OCI-LY7 (cell line): ENCODE data around the gene MYADM.

Source experiments
- CTCF ChIP-seq: fragments of 200-600 bp; sonication (generic); conservative IDR thresholded peaks from 2 replicates; pipeline ENCODE4 v1.5.1; 2014; ENCODE audit warnings: mild to moderate bottlenecking, antibody characterized with exemption, low read length, moderate library complexity, mixed read lengths
- EZH2phosphoT487 ChIP-seq: fragments of 200-600 bp; sonication (generic); IDR thresholded peaks from 2 replicates; pipeline ENCODE4 v1.6.1; 2018; ENCODE audit warnings: low read depth, borderline replicate concordance, mild to moderate bottlenecking, mixed run types, antibody characterized with exemption, low read length, moderate library complexity, mixed read lengths

- no peak for TF ChIP-seq CTCF
- TF ChIP-seq EZH2phosphoT487: no peak
These were observed 16.6 kb downstream of the MYADM start for GRCh38 chr19:53884256-53884655.
